ENCODE measurements around the gene GPHN.

The GPHN gene

GRCh38 chr14:66483322-66483721, 24.6 kb upstream of the GPHN start:
- H3K27ac ChIP-seq (ENCODE audit: low read depth in 2 of 2, low read length in 2 of 2) = no peak overlapping the region
- H3K9ac ChIP-seq (ENCODE audit: low read depth in 1 of 2, low read length in 2 of 2) = no peak overlapping the region
- no peaks in the 10 kb centered on the region for H3K36me3 ChIP-seq (ENCODE audit: control insufficient read depth in 2 of 2, insufficient read depth in 2 of 2, low read length in 2 of 2)

GRCh38 chr14:66485029-66485428, 22.9 kb upstream of the GPHN start:
- no peak overlapping the region for H3K27ac ChIP-seq (ENCODE audit: low read depth in 2 of 2, low read length in 2 of 2)
- H3K4me3 ChIP-seq (ENCODE audit: low read length in 2 of 2) = no peak overlapping the region
- H3K27me3 ChIP-seq (ENCODE audit: control insufficient read depth in 2 of 2, insufficient read depth in 2 of 2, low read length in 2 of 2) = no peaks in the 10 kb centered on the region
- no peaks in the 10 kb centered on the region for H3K36me3 ChIP-seq (ENCODE audit: control insufficient read depth in 2 of 2, insufficient read depth in 2 of 2, low read length in 2 of 2)
- no peaks in the 10 kb centered on the region for H3K9me3 ChIP-seq (ENCODE audit: control insufficient read depth in 2 of 2, low read length in 2 of 2)
- H3K9ac ChIP-seq (ENCODE audit: low read depth in 1 of 2, low read length in 2 of 2) = no peak overlapping the region
- H3K4me1 ChIP-seq (ENCODE audit: control insufficient read depth in 2 of 2, insufficient read depth in 2 of 2, low read length in 2 of 2) = no peaks in the 10 kb centered on the region

More at GRCh38 chr14:66483322-66483721, 24.6 kb upstream of the GPHN start:
- no peaks in the 10 kb centered on the region for H3K4me1 ChIP-seq (ENCODE audit: control insufficient read depth in 2 of 2, insufficient read depth in 2 of 2, low read length in 2 of 2)
- no peak overlapping the region for H3K4me3 ChIP-seq (ENCODE audit: low read length in 2 of 2)
- H3K27me3 ChIP-seq (ENCODE audit: control insufficient read depth in 2 of 2, insufficient read depth in 2 of 2, low read length in 2 of 2) = no peaks in the 10 kb centered on the region
- no peaks in the 10 kb centered on the region for H3K9me3 ChIP-seq (ENCODE audit: control insufficient read depth in 2 of 2, low read length in 2 of 2)

- no peak within 1 kb of the TSS for H3K4me3 ChIP-seq (ENCODE audit: low read length in 2 of 2)
- no peak within 1 kb of the TSS for H3K27ac ChIP-seq (ENCODE audit: low read depth in 2 of 2, low read length in 2 of 2)
- no peaks in the 10 kb centered on the region for H3K36me3 ChIP-seq (ENCODE audit: control insufficient read depth in 2 of 2, insufficient read depth in 2 of 2, low read length in 2 of 2)
- no peaks in the 10 kb centered on the region for H3K27me3 ChIP-seq (ENCODE audit: control insufficient read depth in 2 of 2, insufficient read depth in 2 of 2, low read length in 2 of 2)
- no peak within 1 kb of the TSS for H3K9ac ChIP-seq (ENCODE audit: low read depth in 1 of 2, low read length in 2 of 2)
- H3K9me3 ChIP-seq (ENCODE audit: control insufficient read depth in 2 of 2, low read length in 2 of 2) = no peaks in the 10 kb centered on the region
- H3K4me1 ChIP-seq (ENCODE audit: control insufficient read depth in 2 of 2, insufficient read depth in 2 of 2, low read length in 2 of 2) = no peaks in the 10 kb centered on the region
Observed at GRCh38 chr14:66485910-66486421, 22.0 kb upstream of the GPHN start, which contains the start of gene CCDC196. Gene CCDC196 (plus strand): TSS chr14:66486371. CDS start chr14:66486503, 132 bp downstream.

- H3K36me3 ChIP-seq (ENCODE audit: control insufficient read depth in 2 of 2, insufficient read depth in 2 of 2, low read length in 2 of 2) = no peaks in the 10 kb centered on the region
- no peak overlapping the region for H3K4me3 ChIP-seq (ENCODE audit: low read length in 2 of 2)
- no peaks in the 10 kb centered on the region for H3K27me3 ChIP-seq (ENCODE audit: control insufficient read depth in 2 of 2, insufficient read depth in 2 of 2, low read length in 2 of 2)
- H3K4me1 ChIP-seq (ENCODE audit: control insufficient read depth in 2 of 2, insufficient read depth in 2 of 2, low read length in 2 of 2) = no peaks in the 10 kb centered on the region
- no peaks in the 10 kb centered on the region for H3K9me3 ChIP-seq (ENCODE audit: control insufficient read depth in 2 of 2, low read length in 2 of 2)
- H3K9ac ChIP-seq (ENCODE audit: low read depth in 1 of 2, low read length in 2 of 2) = no peak overlapping the region
- H3K27ac ChIP-seq (ENCODE audit: low read depth in 2 of 2, low read length in 2 of 2) = no peak overlapping the region
Observed at GRCh38 chr14:66487164-66487563, 20.8 kb upstream of the GPHN start.

DNA sequence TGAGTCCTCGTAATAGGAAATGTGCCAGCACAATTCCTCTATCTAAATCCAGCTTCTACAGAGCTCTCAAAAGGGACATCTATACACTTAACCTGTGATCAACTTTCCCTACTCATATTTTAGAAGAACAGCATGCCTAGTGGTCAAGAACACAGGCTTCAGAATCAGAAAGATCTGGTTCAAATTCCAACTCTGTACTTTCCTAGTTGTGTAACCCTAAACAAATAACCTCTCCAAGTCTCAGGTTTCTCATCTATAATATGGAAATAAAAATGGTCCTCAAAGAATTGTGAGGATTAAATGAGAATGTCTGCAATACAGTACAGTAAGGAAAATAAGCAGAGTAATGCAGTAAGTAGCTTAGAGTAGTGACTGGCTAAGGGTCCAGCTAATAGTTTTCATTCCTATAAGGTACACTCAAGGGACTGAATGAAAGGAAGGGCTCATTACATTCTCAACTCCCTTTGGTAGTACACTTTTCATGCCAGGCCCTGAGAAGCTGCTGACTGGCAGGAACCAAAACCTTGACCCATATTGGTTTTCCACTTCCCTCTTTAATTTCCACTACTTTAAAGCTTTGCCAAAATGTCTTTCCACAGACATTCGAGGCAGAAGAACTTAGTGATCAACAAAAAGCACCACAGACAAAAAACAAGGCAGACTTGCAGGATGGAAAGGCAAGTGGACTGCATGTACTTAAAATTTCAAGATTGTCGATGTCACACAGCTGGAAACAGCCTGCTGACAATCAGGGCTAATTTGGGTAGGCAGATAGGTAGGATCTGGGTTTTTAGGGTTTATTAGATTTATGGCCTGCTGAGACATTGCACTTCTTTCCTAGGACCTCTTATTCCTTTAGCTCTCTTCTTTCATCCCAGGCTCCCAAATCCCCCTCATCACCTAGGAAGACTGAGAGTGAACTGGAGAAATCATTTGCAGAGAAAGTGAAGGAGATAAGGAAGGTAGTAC, 17.5 kb upstream of the GPHN start:
- Histone ChIP-seq H3K4me1 (ENCODE audit: control insufficient read depth in 2 of 2, insufficient read depth in 2 of 2, low read length in 2 of 2) (no peaks in the 10 kb centered on the region), H3K27ac (ENCODE audit: low read depth in 2 of 2, low read length in 2 of 2) (no peak overlapping the region), H3K4me3 (ENCODE audit: low read length in 2 of 2) (no peak overlapping the region), H3K36me3 (ENCODE audit: control insufficient read depth in 2 of 2, insufficient read depth in 2 of 2, low read length in 2 of 2) (no peaks in the 10 kb centered on the region), H3K9me3 (ENCODE audit: control insufficient read depth in 2 of 2, low read length in 2 of 2) (no peaks in the 10 kb centered on the region), H3K9ac (ENCODE audit: low read depth in 1 of 2, low read length in 2 of 2) (no peak overlapping the region), H3K27me3 (ENCODE audit: control insufficient read depth in 2 of 2, insufficient read depth in 2 of 2, low read length in 2 of 2) (no peaks in the 10 kb centered on the region)

GRCh38 chr14:66493750-66494149, 14.2 kb upstream of the GPHN start:
- H3K9ac ChIP-seq (ENCODE audit: low read depth in 1 of 2, low read length in 2 of 2) = no peak overlapping the region
- no peaks in the 10 kb centered on the region for H3K27me3 ChIP-seq (ENCODE audit: control insufficient read depth in 2 of 2, insufficient read depth in 2 of 2, low read length in 2 of 2)
- H3K4me1 ChIP-seq (ENCODE audit: control insufficient read depth in 2 of 2, insufficient read depth in 2 of 2, low read length in 2 of 2) = peaks cover 2 to 3% of the 10 kb centered on the region in 2 donors
- no peak overlapping the region for H3K27ac ChIP-seq (ENCODE audit: low read depth in 2 of 2, low read length in 2 of 2)
- no peak overlapping the region for H3K4me3 ChIP-seq (ENCODE audit: low read length in 2 of 2)
- H3K36me3 ChIP-seq (ENCODE audit: control insufficient read depth in 2 of 2, insufficient read depth in 2 of 2, low read length in 2 of 2) = no peaks in the 10 kb centered on the region
- no peaks in the 10 kb centered on the region for H3K9me3 ChIP-seq (ENCODE audit: control insufficient read depth in 2 of 2, low read length in 2 of 2)

GRCh38 chr14:66495218-66496098, 12.5 kb upstream of the GPHN start:
- H3K4me3 ChIP-seq (ENCODE audit: low read length in 2 of 2) = peak overlapping the region; percentile 46 to 49
- H3K36me3 ChIP-seq (ENCODE audit: control insufficient read depth in 2 of 2, insufficient read depth in 2 of 2, low read length in 2 of 2) = no peaks in the 10 kb centered on the region
- no peaks in the 10 kb centered on the region for H3K9me3 ChIP-seq (ENCODE audit: control insufficient read depth in 2 of 2, low read length in 2 of 2)
- H3K27me3 ChIP-seq (ENCODE audit: control insufficient read depth in 2 of 2, insufficient read depth in 2 of 2, low read length in 2 of 2) = no peaks in the 10 kb centered on the region
- H3K9ac ChIP-seq (ENCODE audit: low read depth in 1 of 2, low read length in 2 of 2) = no peak overlapping the region
- no peak overlapping the region for H3K27ac ChIP-seq (ENCODE audit: low read depth in 2 of 2, low read length in 2 of 2)
- peaks cover 2 to 3% of the 10 kb centered on the region in 2 donors for H3K4me1 ChIP-seq (ENCODE audit: control insufficient read depth in 2 of 2, insufficient read depth in 2 of 2, low read length in 2 of 2)

- peak overlapping the region in 1 of 2 donors; percentile 34 for H3K27ac ChIP-seq (ENCODE audit: low read depth in 2 of 2, low read length in 2 of 2)
- no peaks in the 10 kb centered on the region for H3K9me3 ChIP-seq (ENCODE audit: control insufficient read depth in 2 of 2, low read length in 2 of 2)
- peaks cover 2 to 3% of the 10 kb centered on the region in 2 donors for H3K4me1 ChIP-seq (ENCODE audit: control insufficient read depth in 2 of 2, insufficient read depth in 2 of 2, low read length in 2 of 2)
- H3K27me3 ChIP-seq (ENCODE audit: control insufficient read depth in 2 of 2, insufficient read depth in 2 of 2, low read length in 2 of 2) = no peaks in the 10 kb centered on the region
- no peaks in the 10 kb centered on the region for H3K36me3 ChIP-seq (ENCODE audit: control insufficient read depth in 2 of 2, insufficient read depth in 2 of 2, low read length in 2 of 2)
- peak overlapping the region in 1 of 2 donors; percentile 46 for H3K4me3 ChIP-seq (ENCODE audit: low read length in 2 of 2)
- H3K9ac ChIP-seq (ENCODE audit: low read depth in 1 of 2, low read length in 2 of 2) = no peak overlapping the region
Observed at GRCh38 chr14:66496188-66496807, 11.6 kb upstream of the GPHN start.

DNA sequence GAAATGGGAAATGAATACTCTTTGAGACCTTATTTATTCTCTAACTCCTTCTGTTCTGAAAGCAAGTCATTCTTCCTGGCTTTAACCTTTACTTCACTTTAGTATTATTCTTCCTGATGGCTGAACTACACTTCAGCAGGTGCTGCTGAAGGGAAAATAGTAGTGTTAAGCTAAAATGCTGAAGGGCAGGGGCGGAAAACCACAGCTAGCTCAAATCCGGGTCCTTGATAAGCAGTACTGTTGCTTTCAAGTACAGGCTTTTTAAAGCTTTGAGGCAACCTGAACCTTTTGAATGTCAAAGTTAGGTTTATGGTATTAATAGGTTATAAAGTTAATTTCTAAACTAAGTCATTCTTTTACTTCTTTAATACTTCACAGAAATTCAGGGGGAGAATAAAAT, 11.0 kb upstream of the GPHN start:
- peak overlapping the region in 1 of 2 donors; percentile 34 for H3K27ac ChIP-seq (ENCODE audit: low read depth in 2 of 2, low read length in 2 of 2)
- H3K36me3 ChIP-seq (ENCODE audit: control insufficient read depth in 2 of 2, insufficient read depth in 2 of 2, low read length in 2 of 2) = no peaks in the 10 kb centered on the region
- no peak overlapping the region for H3K4me3 ChIP-seq (ENCODE audit: low read length in 2 of 2)
- H3K9me3 ChIP-seq (ENCODE audit: control insufficient read depth in 2 of 2, low read length in 2 of 2) = no peaks in the 10 kb centered on the region
- no peaks in the 10 kb centered on the region for H3K27me3 ChIP-seq (ENCODE audit: control insufficient read depth in 2 of 2, insufficient read depth in 2 of 2, low read length in 2 of 2)
- H3K4me1 ChIP-seq (ENCODE audit: control insufficient read depth in 2 of 2, insufficient read depth in 2 of 2, low read length in 2 of 2) = peaks cover 2 to 3% of the 10 kb centered on the region in 2 donors
- no peak overlapping the region for H3K9ac ChIP-seq (ENCODE audit: low read depth in 1 of 2, low read length in 2 of 2)

Data from mucosa of rectum (tissue), 2 donors.